Skeletal muscle satellite cell (primary cell): ENCODE results near the gene FNTB.

Experiments
- H3K27me3 ChIP-seq: 2 replicates; pipeline ENCODE4 v1.7.0; 2013; ENCODE audit warnings: low read length; ENCODE audit not compliant: control insufficient read depth, insufficient read depth
- H3K36me3 ChIP-seq: 2 replicates; pipeline ENCODE4 v1.7.0; 2013; ENCODE audit warnings: mild to moderate bottlenecking, control low read depth, low read length; ENCODE audit not compliant: insufficient read depth
- H3K4me1 ChIP-seq: 2 replicates; pipeline ENCODE4 v1.7.0; 2013; ENCODE audit warnings: low read length; ENCODE audit not compliant: control insufficient read depth, insufficient read depth
- H3K4me2 ChIP-seq: 2 replicates; pipeline ENCODE4 v1.7.0; 2013; ENCODE audit warnings: mild to moderate bottlenecking, low read length
- H3K4me3 ChIP-seq: 2 replicates; pipeline ENCODE4 v1.7.0; 2013; ENCODE audit warnings: low read length
- H3K9ac ChIP-seq: 2 replicates; pipeline ENCODE4 v1.7.0; 2013; ENCODE audit warnings: mild to moderate bottlenecking, low read depth, low read length, moderate library complexity
- H3K9me3 ChIP-seq: replicated peaks from 2 replicates; pipeline ENCODE4 v1.7.0; 2013; ENCODE audit warnings: mild to moderate bottlenecking, control low read depth, low read length

FNTB gene

GRCh38 chr14:64954491-64955240 lies 32.0 kb upstream of the FNTB start:
- Histone ChIP-seq H3K9ac (no peak overlapping the region), H3K4me3 (no peak overlapping the region), H3K36me3 (no peaks in the 10 kb centered on the region)

GRCh38 chr14:64955297-64955696 lies 31.4 kb upstream of the FNTB start:
- H3K9ac ChIP-seq, result no peak overlapping the region
- no peaks in the 10 kb centered on the region for H3K27me3 ChIP-seq
- no peak overlapping the region for H3K4me3 ChIP-seq
- H3K36me3 ChIP-seq, result no peaks in the 10 kb centered on the region
- H3K4me1 ChIP-seq, result no peaks in the 10 kb centered on the region
- no peaks in the 10 kb centered on the region for H3K9me3 ChIP-seq
- no peak overlapping the region for H3K4me2 ChIP-seq

More at GRCh38 chr14:64954491-64955240, 32.0 kb upstream of the FNTB start:
- Histone ChIP-seq H3K4me1 (no peaks in the 10 kb centered on the region), H3K9me3 (no peaks in the 10 kb centered on the region), H3K4me2 (no peak overlapping the region), H3K27me3 (no peaks in the 10 kb centered on the region)

DNA sequence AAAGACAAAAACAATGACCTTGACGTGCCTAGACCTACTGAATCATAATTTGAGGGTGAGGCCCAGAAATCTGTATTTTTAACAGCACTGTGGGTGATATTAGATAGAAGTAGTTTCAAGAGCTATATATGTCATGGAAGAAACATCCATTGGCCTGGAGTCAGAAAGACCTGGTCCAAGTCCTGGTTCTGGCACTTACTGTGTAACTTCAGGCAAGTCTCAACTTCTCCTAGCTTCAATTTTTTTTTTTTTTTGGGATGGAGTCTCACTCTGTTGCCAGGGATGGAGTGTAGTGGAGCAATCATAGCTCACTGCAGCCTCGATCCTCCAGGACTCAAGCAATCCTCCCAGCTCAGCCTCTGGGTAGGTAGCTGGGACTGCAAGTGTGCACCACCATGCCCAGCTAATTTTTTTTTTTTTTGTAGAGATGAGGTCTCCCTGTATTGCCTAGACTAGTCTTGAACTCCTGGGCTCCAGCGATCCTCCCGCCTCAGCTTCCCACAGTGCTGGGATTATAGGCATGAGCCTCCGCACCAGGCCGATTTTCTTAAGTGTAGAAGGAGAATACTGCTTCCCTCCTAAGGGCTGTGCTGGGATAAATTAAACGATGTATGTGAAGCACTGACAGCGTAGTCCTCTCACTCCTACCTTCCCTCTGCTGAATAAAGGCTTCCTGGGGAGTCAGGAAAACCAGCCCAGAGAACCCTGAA lies 29.8 kb upstream of the FNTB start:
- no peaks in the 10 kb centered on the region for H3K4me1 ChIP-seq
- no peaks in the 10 kb centered on the region for H3K9me3 ChIP-seq
- H3K4me3 ChIP-seq, result no peak overlapping the region
- H3K27me3 ChIP-seq, result no peaks in the 10 kb centered on the region
- H3K36me3 ChIP-seq, result no peaks in the 10 kb centered on the region
- no peak overlapping the region for H3K9ac ChIP-seq
- H3K4me2 ChIP-seq, result no peak overlapping the region

GRCh38 chr14:64958201-64958600 lies 28.5 kb upstream of the FNTB start:
- Histone ChIP-seq H3K27me3 (no peaks in the 10 kb centered on the region), H3K9ac (no peak overlapping the region), H3K36me3 (no peaks in the 10 kb centered on the region), H3K9me3 (no peaks in the 10 kb centered on the region), H3K4me3 (no peak overlapping the region), H3K4me2 (no peak overlapping the region), H3K4me1 (no peaks in the 10 kb centered on the region)

- Histone ChIP-seq H3K4me3 (no peak overlapping the region), H3K36me3 (no peaks in the 10 kb centered on the region), H3K4me1 (no peaks in the 10 kb centered on the region), H3K27me3 (no peaks in the 10 kb centered on the region), H3K4me2 (no peak overlapping the region), H3K9me3 (no peaks in the 10 kb centered on the region), H3K9ac (no peak overlapping the region)
Measured at GRCh38 chr14:64958743-64959142, 28.0 kb upstream of the FNTB start.

- H3K9ac ChIP-seq, result no peak overlapping the region
- no peaks in the 10 kb centered on the region for H3K9me3 ChIP-seq
- H3K4me1 ChIP-seq, result no peaks in the 10 kb centered on the region
- no peaks in the 10 kb centered on the region for H3K36me3 ChIP-seq
- H3K4me3 ChIP-seq, result no peak overlapping the region
- no peaks in the 10 kb centered on the region for H3K27me3 ChIP-seq
- H3K4me2 ChIP-seq, result no peak overlapping the region
Measured at GRCh38 chr14:64960762-64961276, 25.9 kb upstream of the FNTB start.

DNA sequence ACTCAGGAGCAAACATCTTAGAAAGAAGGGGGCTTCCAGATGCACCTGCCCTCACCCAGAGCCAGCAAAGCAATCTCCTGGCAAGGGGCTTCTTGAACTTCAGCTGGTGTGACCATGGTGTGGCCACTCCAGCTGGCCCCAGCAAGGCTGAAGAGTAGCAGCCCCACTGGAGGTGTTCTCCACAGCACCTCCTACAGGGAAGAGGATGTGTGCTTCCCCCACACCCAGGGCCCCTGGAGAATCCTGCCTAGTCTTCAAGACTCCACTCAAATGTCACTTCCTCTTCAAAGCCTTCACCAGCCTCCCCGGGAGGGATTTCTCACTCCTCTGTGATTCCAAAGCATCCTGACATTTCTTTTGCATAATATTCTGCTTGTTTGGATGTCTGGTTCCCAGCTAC lies 23.1 kb upstream of the FNTB start:
- H3K9me3 ChIP-seq, result no peaks in the 10 kb centered on the region
- no peaks in the 10 kb centered on the region for H3K27me3 ChIP-seq
- no peak overlapping the region for H3K4me2 ChIP-seq
- H3K4me3 ChIP-seq, result no peak overlapping the region
- H3K9ac ChIP-seq, result no peak overlapping the region
- H3K36me3 ChIP-seq, result no peaks in the 10 kb centered on the region
- peaks cover 6% of the 10 kb centered on the region for H3K4me1 ChIP-seq

DNA sequence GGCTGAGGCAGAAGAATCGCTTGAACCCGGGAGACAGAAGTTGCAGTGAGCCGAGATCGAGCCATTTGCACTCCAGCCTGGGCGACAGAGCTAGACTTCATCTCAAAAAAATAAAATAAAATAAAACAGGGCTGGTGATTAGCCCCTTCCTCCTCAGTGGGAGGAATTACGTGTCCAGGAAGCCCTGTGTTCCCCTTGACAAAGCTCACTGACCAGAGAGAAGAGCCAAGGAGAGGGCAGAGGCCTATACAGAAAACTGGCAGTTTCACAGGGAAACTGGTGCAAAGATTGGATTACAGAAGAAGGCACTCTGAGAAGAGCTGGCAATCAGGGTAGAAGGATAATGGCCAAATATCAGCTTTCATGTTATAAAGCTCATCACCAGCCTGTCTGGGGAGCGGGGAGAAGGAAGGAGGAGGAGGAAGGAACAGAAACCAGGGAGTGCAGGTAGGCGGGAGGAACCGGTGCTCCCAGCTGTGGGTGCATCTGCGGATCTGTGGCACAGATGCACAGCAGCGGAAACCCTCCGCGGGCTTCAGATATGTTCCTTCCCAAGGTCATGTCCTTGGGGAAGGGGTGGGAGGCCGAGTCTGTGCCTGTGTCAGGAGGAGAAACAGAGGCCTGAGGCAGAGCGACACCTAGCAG lies 21.2 kb upstream of the FNTB start:
- no peaks in the 10 kb centered on the region for H3K9me3 ChIP-seq
- H3K36me3 ChIP-seq, result no peaks in the 10 kb centered on the region
- no peak overlapping the region for H3K4me3 ChIP-seq
- no peak overlapping the region for H3K4me2 ChIP-seq
- no peaks in the 10 kb centered on the region for H3K27me3 ChIP-seq
- no peak overlapping the region for H3K9ac ChIP-seq
- H3K4me1 ChIP-seq, result peaks cover 9% of the 10 kb centered on the region

GRCh38 chr14:64966976-64967375 lies 19.7 kb upstream of the FNTB start:
- Histone ChIP-seq H3K27me3 (no peaks in the 10 kb centered on the region), H3K9me3 (no peaks in the 10 kb centered on the region), H3K9ac (no peak overlapping the region), H3K36me3 (no peaks in the 10 kb centered on the region), H3K4me3 (no peak overlapping the region), H3K4me2 (no peak overlapping the region), H3K4me1 (peaks cover 11% of the 10 kb centered on the region)

DNA sequence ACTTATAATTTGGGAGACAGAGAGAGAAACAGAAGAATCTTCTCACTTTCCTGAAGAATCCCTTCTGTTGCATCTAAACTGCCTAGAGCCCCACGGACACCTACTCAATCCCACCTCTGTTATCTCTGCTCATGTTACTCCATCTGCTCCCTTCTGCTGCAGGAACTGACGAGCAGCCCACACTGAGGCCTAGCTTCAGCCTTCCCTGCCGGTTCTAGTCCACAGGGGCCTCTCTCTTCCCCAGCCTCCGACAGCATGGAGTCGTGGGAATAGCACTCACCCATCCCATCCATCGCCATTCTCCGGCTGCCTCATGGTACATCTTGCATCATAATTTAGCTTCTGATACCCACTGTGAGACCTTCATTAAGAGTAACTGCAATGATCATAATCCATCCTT lies 18.5 kb upstream of the FNTB start:
- Histone ChIP-seq H3K9ac (no peak overlapping the region), H3K9me3 (no peaks in the 10 kb centered on the region), H3K27me3 (no peaks in the 10 kb centered on the region), H3K36me3 (no peaks in the 10 kb centered on the region), H3K4me1 (peaks cover 11% of the 10 kb centered on the region), H3K4me2 (no peak overlapping the region), H3K4me3 (no peak overlapping the region)

DNA sequence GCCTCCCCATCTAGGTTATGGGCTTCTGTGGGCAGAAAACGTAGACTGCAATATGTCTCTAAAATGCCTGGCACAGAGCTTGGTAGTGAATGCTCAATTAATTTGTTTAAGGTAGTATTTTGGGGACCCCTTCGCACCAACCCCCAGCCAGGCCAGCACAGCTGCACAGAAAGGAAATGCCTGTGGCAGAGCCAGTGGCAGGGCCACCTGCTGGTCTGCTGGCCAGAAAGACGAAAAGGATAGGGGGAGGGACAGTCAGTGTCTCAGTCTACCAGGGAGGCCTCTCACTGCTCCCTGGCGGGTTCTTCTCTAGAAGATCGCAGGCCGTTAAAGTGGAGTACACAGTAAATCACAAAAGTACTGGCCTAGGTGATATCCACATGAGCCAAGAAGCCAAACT lies 18.0 kb upstream of the FNTB start:
- H3K4me3 ChIP-seq, result no peak overlapping the region
- peaks cover 11% of the 10 kb centered on the region for H3K4me1 ChIP-seq
- no peak overlapping the region for H3K4me2 ChIP-seq
- H3K9me3 ChIP-seq, result no peaks in the 10 kb centered on the region
- H3K9ac ChIP-seq, result no peak overlapping the region
- no peaks in the 10 kb centered on the region for H3K27me3 ChIP-seq
- no peaks in the 10 kb centered on the region for H3K36me3 ChIP-seq
